ENCODE measurements around the gene HEPACAM. TPM values are rescaled to one million over a fixed set of nuclear protein-coding genes. Genes with fewer than 3 reads are reported as not detected.
A peak's percentile ranks its signal among the peaks of the same experiment; 100 is the strongest.

HEPACAM gene
- total RNA-seq, 1 donor from 2014 or later, result not detected

- TF ChIP-seq CTCF (IDR thresholded peaks at IDR 0.05), result no peak
- no peaks in the 10 kb centered on the region for H3K36me3 ChIP-seq
- H3K27me3 ChIP-seq (ENCODE audit: low read depth), result no peaks in the 10 kb centered on the region
- peak; percentile 56 to 68 for ATAC-seq
- peak overlapping the region; percentile 85 for H3K27ac ChIP-seq
- DNase-seq, result no peak
- no peak overlapping the region for H3K4me3 ChIP-seq
- intact Hi-C loops (cut with DNase I), result no loop called here
- H3K9me3 ChIP-seq, result no peaks in the 10 kb centered on the region
- peaks cover 40% of the 10 kb centered on the region for H3K4me1 ChIP-seq
These were observed 37.1 kb downstream of the HEPACAM start for GRCh38 chr11:124898711-124899110.

GRCh38 chr11:124898263-124898680, 37.6 kb downstream of the HEPACAM start:
- DNase-seq, result no peak

GRCh38 chr11:124897674-124898262, 38.1 kb downstream of the HEPACAM start, which contains the start of gene ROBO4:
TSS of gene ROBO4 (minus strand) at chr11:124897865. CDS start at chr11:124897795, 70 bp downstream.
- Histone ChIP-seq H3K27me3 (ENCODE audit: low read depth) (no peaks in the 10 kb centered on the region), H3K4me3 (peak within 1 kb of the TSS; percentile 51), H3K4me1 (peaks cover 48% of the 10 kb centered on the region), H3K9me3 (no peaks in the 10 kb centered on the region), H3K27ac (peak within 1 kb of the TSS; percentile 85), H3K36me3 (no peaks in the 10 kb centered on the region)
- ATAC-seq (peak; percentile 31 to 46), DNase-seq (no peak)
- TF ChIP-seq CTCF (IDR thresholded peaks at IDR 0.05), result no peak
- intact Hi-C loops (cut with DNase I), result no loop called here

More at GRCh38 chr11:124898263-124898680, 37.6 kb downstream of the HEPACAM start:
- no peaks in the 10 kb centered on the region for H3K36me3 ChIP-seq
- no peaks in the 10 kb centered on the region for H3K27me3 ChIP-seq (ENCODE audit: low read depth)
- peaks cover 44% of the 10 kb centered on the region for H3K4me1 ChIP-seq
- H3K4me3 ChIP-seq, result peak overlapping the region; percentile 51
- intact Hi-C loops (cut with DNase I), result no loop called here
- peak; percentile 25 to 35 for ATAC-seq
- peak overlapping the region; percentile 85 for H3K27ac ChIP-seq
- H3K9me3 ChIP-seq, result no peaks in the 10 kb centered on the region
- TF ChIP-seq CTCF (IDR thresholded peaks at IDR 0.05), result no peak

GRCh38 chr11:124896821-124897391, 38.9 kb downstream of the HEPACAM start:
- Histone ChIP-seq H3K27ac (peak overlapping the region; percentile 85), H3K27me3 (ENCODE audit: low read depth) (no peaks in the 10 kb centered on the region), H3K4me1 (peaks cover 57% of the 10 kb centered on the region), H3K36me3 (no peaks in the 10 kb centered on the region), H3K9me3 (no peaks in the 10 kb centered on the region), H3K4me3 (peak overlapping the region; percentile 51)
- no peak for TF ChIP-seq CTCF (IDR thresholded peaks at IDR 0.05)
- intact Hi-C loops (cut with DNase I), result no loop called here
- DNase-seq (no peak), ATAC-seq (peak in 1 of 2 donors; percentile 27)

GRCh38 chr11:124896071-124896750, 39.6 kb downstream of the HEPACAM start:
- TF ChIP-seq CTCF (IDR thresholded peaks at IDR 0.05), result no peak
- ATAC-seq, result no peak
- intact Hi-C loops (cut with DNase I), result no loop called here
- DNase-seq, result no peak
- H3K4me1 ChIP-seq, result peaks cover 64% of the 10 kb centered on the region
- no peaks in the 10 kb centered on the region for H3K27me3 ChIP-seq (ENCODE audit: low read depth)
- no peaks in the 10 kb centered on the region for H3K36me3 ChIP-seq
- peak overlapping the region; percentile 85 for H3K27ac ChIP-seq
- H3K4me3 ChIP-seq, result peak overlapping the region; percentile 51
- no peaks in the 10 kb centered on the region for H3K9me3 ChIP-seq
